Measurements from ENCODE around the gene TEKT2. TPM values are rescaled to one million over a fixed set of nuclear protein-coding genes. Genes with fewer than 3 reads are reported as not detected.

The TEKT2 gene
- total and polyA plus RNA-seq, 2 donors (not counting 1 experiment from before 2014, with no cell fraction given) = 0.09 to 0.50 TPM

DNA sequence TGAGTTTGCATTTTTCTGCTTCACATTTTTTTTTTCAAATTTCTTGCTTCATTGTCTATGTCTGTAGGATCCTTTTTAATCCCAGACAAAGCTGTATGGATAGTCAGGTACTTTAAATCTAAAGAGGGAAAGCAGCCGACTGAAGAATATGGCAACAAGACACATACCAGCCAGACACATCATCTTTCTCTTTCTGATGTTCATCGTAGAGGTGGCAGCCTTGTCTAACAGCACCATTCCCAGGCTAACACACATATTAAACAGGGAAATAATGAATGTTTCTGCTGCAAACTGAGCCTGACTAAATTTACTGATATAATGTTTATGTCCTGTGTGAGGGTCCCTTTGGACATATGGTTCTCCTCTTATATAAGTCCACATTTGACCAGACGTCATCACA, 3.7 kb upstream of the TEKT2 start:
- no peak for DNase-seq (ENCODE audit: low read depth in 2 of 2)

DNA sequence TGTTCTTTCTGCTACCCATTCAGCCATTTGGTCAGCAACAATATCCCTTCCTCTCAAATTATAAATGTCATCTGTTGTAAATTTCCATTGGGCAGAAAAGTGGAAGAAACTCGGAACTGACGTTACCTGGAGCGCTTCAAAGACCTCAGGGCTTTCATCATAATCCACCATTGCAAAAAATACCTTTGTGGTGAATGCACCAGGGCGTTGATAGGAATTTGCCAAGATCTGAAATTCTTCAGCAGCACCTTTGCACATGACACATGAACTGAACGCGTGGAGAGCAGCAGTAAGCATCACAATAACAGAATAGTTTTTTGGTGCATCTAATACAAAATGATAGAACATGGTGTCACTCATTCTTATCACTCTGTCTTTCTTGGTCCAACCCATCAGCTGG, 3.1 kb upstream of the TEKT2 start:
- H3K4me2 ChIP-seq (ENCODE audit: extremely low read depth, insufficient read depth, low read length) = no peak overlapping the region
- H4K20me1 ChIP-seq (ENCODE audit: control insufficient read depth, extremely low read depth, insufficient read depth, low read length) = no peaks in the 10 kb centered on the region
- no peaks in the 10 kb centered on the region for H3K9me3 ChIP-seq (ENCODE audit: control insufficient read depth, insufficient read depth, low read depth, low read length)
- H3K79me2 ChIP-seq (ENCODE audit: control insufficient read depth, insufficient read depth, low read length) = no peaks in the 10 kb centered on the region
- H3K27ac ChIP-seq (ENCODE audit: insufficient read depth, low read length) = no peak overlapping the region
- H2AFZ ChIP-seq (ENCODE audit: low read length) = no peak overlapping the region
- H3K4me3 ChIP-seq (replicated peaks in 1 of 4; ENCODE audit: control extremely low read depth in 1 of 4, insufficient read depth in 1 of 4, low read depth in 3 of 4, low read length in 4 of 4) = no peak overlapping the region
- H3K27me3 ChIP-seq (ENCODE audit: control insufficient read depth, insufficient read depth, low read length) = no peaks in the 10 kb centered on the region
- no peak for TF ChIP-seq EZH2 (IDR thresholded peaks at IDR 0.05; ENCODE audit: low read length, missing control alignments)
- no peak for TF ChIP-seq CTCF (conservative IDR thresholded peaks at IDR 0.05 in 1 of 2, IDR thresholded peaks at IDR 0.05 in 1 of 2; ENCODE audit: low read depth in 1 of 2, low read length in 2 of 2)
- no peaks in the 10 kb centered on the region for H3K36me3 ChIP-seq (ENCODE audit: control insufficient read depth, insufficient read depth, low read length)
- no peaks in the 10 kb centered on the region for H3K4me1 ChIP-seq (ENCODE audit: control insufficient read depth, extremely low read depth, insufficient read depth, low read length)
- no peak overlapping the region for H3K9ac ChIP-seq (ENCODE audit: insufficient read depth, low read length)
- no peak for DNase-seq (ENCODE audit: low read depth in 2 of 2)

More for the DNA sequence above, 3.7 kb upstream of the TEKT2 start:
- Histone ChIP-seq H3K36me3 (ENCODE audit: control insufficient read depth, insufficient read depth, low read length) (no peaks in the 10 kb centered on the region), H3K9me3 (ENCODE audit: control insufficient read depth, insufficient read depth, low read depth, low read length) (no peaks in the 10 kb centered on the region), H3K27ac (ENCODE audit: insufficient read depth, low read length) (no peak overlapping the region), H4K20me1 (ENCODE audit: control insufficient read depth, extremely low read depth, insufficient read depth, low read length) (no peaks in the 10 kb centered on the region), H3K4me2 (ENCODE audit: extremely low read depth, insufficient read depth, low read length) (no peak overlapping the region), H3K4me3 (replicated peaks in 1 of 4; ENCODE audit: control extremely low read depth in 1 of 4, insufficient read depth in 1 of 4, low read depth in 3 of 4, low read length in 4 of 4) (no peak overlapping the region), H2AFZ (ENCODE audit: low read length) (no peak overlapping the region), H3K79me2 (ENCODE audit: control insufficient read depth, insufficient read depth, low read length) (no peaks in the 10 kb centered on the region), H3K9ac (ENCODE audit: insufficient read depth, low read length) (no peak overlapping the region), H3K27me3 (ENCODE audit: control insufficient read depth, insufficient read depth, low read length) (no peaks in the 10 kb centered on the region), H3K4me1 (ENCODE audit: control insufficient read depth, extremely low read depth, insufficient read depth, low read length) (no peaks in the 10 kb centered on the region)
- TF ChIP-seq CTCF (conservative IDR thresholded peaks at IDR 0.05 in 1 of 2, IDR thresholded peaks at IDR 0.05 in 1 of 2; ENCODE audit: low read depth in 1 of 2, low read length in 2 of 2) (no peak), EZH2 (IDR thresholded peaks at IDR 0.05; ENCODE audit: low read length, missing control alignments) (no peak)

DNA sequence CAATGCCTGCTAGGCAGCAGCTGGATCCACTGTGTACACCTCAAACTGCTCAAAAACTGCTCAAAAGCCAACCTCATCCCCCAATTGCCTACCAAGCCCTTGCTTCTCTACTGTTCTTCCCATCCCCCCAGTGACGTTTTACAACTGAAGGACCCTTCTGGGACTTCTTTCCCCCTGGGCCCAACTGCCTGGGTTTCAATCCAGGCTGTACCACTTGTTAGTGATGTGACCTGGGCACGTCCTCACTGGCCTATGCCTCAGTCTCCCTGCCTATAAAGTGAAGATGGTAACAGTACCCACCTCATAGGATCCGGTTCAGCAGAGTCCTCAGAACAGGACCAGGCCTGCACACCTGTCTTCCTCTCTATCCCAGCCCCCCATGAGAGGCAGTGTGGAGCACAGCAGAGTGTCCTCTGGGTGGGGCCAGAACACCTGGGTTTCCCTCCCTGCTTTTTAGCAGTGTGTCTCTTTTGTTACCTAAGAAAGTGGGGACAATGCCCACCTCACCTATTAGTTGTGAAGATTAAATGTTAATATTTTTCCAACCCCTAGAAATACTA, 1.9 kb upstream of the TEKT2 start:
- no peak overlapping the region for H3K4me2 ChIP-seq (ENCODE audit: extremely low read depth, insufficient read depth, low read length)
- no peak overlapping the region for H3K9ac ChIP-seq (ENCODE audit: insufficient read depth, low read length)
- no peak overlapping the region for H3K4me3 ChIP-seq (replicated peaks in 1 of 4; ENCODE audit: control extremely low read depth in 1 of 4, insufficient read depth in 1 of 4, low read depth in 3 of 4, low read length in 4 of 4)
- TF ChIP-seq CTCF (conservative IDR thresholded peaks at IDR 0.05 in 1 of 2, IDR thresholded peaks at IDR 0.05 in 1 of 2; ENCODE audit: low read depth in 1 of 2, low read length in 2 of 2) (no peak), EZH2 (IDR thresholded peaks at IDR 0.05; ENCODE audit: low read length, missing control alignments) (no peak)
- no peaks in the 10 kb centered on the region for H4K20me1 ChIP-seq (ENCODE audit: control insufficient read depth, extremely low read depth, insufficient read depth, low read length)
- H3K36me3 ChIP-seq (ENCODE audit: control insufficient read depth, insufficient read depth, low read length) = no peaks in the 10 kb centered on the region
- no peak for DNase-seq (ENCODE audit: low read depth in 2 of 2)
- H3K27me3 ChIP-seq (ENCODE audit: control insufficient read depth, insufficient read depth, low read length) = no peaks in the 10 kb centered on the region
- no peaks in the 10 kb centered on the region for H3K9me3 ChIP-seq (ENCODE audit: control insufficient read depth, insufficient read depth, low read depth, low read length)
- no peaks in the 10 kb centered on the region for H3K79me2 ChIP-seq (ENCODE audit: control insufficient read depth, insufficient read depth, low read length)
- no peak overlapping the region for H3K27ac ChIP-seq (ENCODE audit: insufficient read depth, low read length)
- H2AFZ ChIP-seq (ENCODE audit: low read length) = no peak overlapping the region
- H3K4me1 ChIP-seq (ENCODE audit: control insufficient read depth, extremely low read depth, insufficient read depth, low read length) = no peaks in the 10 kb centered on the region

All from fibroblast of lung (primary cell).